GM12878 (cell line): ENCODE results near the gene GRIK3. TPM values are rescaled to one million over a fixed set of nuclear protein-coding genes. Genes with fewer than 3 reads are reported as not detected.

Experiments used
- ATAC-seq: fragments of 200-7000 bp; cut with Tn5 transposase; 3 replicates; pipeline ENCODE4 v1.9.1; 2020; ENCODE audit warnings: mild to moderate bottlenecking, moderate library complexity
- BruUV-seq: library from RNA; stranded (reverse); fragments of 400-500 nt; replicated peaks from 2 replicates; lab custom pipeline; 2021; lab: Mats Ljungman, UMichigan
- CTCF ChIA-PET: fragments of 300-600 bp; sonication (Branson Sonifier 250); formaldehyde crosslinking; extraction: SDS; loops from one replicate; lab custom pipeline; 2021; ENCODE audit warnings: inconsistent platforms; lab: Yijun Ruan, JAX
- POLR2A ChIA-PET: fragments of 350-600 bp; formaldehyde crosslinking; extraction: SDS; loops from one replicate; lab custom pipeline; 2021; ENCODE audit warnings: inconsistent platforms; lab: Charles Lee
- RAD21 ChIA-PET: fragments of 300-600 bp; sonication (Branson Sonifier 250); formaldehyde crosslinking; loops from one replicate; lab custom pipeline; 2023; ENCODE audit warnings: antibody characterized with exemption; ENCODE audit not compliant: unreplicated experiment; lab: Charles Lee
- SMC1A ChIA-PET: fragments of 300-600 bp; sonication (Branson Sonifier 250); formaldehyde crosslinking; loops from one replicate; lab custom pipeline; 2023; ENCODE audit not compliant: unreplicated experiment, uncharacterized antibody; lab: Charles Lee
- DNase-seq: peaks from one replicate; pipeline ENCODE4 v3.0.0-alpha.2; 2011; ENCODE audit warnings: low read depth, low spot score
- FAIRE-seq: peaks from 3 replicates; lab custom pipeline; 2011; peaks lifted over from hg19 to GRCh38; lab: Jason Lieb, UNC
- H2AFZ ChIP-seq: 2 replicates; pipeline ENCODE4 v1.6.0; 2011; ENCODE audit warnings: low read depth, low read length, control low read depth; ENCODE audit not compliant: control insufficient read depth
- H3K27ac ChIP-seq: 2 replicates; pipeline ENCODE4 v1.5.1; 2011; ENCODE audit warnings: control low read depth; ENCODE audit not compliant: control insufficient read depth, insufficient read depth
- H3K27me3 ChIP-seq, 2 experiments: replicated peaks in 1 of 2; 2 replicates each; pipeline versions ENCODE4 v1.6.0 to v1.6.1; 2011; ENCODE audit warnings: low read length in 1 of 2; ENCODE audit not compliant: control insufficient read depth in 2 of 2, insufficient read depth in 2 of 2
- H3K36me3 ChIP-seq, 2 experiments: 2 replicates each; pipeline ENCODE4 v1.5.1; 2011; ENCODE audit warnings: low read length in 1 of 2; ENCODE audit not compliant: control insufficient read depth in 2 of 2, insufficient read depth in 2 of 2
- H3K4me1 ChIP-seq: 2 replicates; pipeline ENCODE4 v1.6.1; 2011; ENCODE audit warnings: mild to moderate bottlenecking, low read length, moderate library complexity, mixed read lengths; ENCODE audit not compliant: control insufficient read depth, insufficient read depth
- H3K4me2 ChIP-seq: 2 replicates; pipeline ENCODE4 v1.6.0; 2011; ENCODE audit warnings: control low read depth; ENCODE audit not compliant: control insufficient read depth, insufficient read depth
- H3K4me3 ChIP-seq: fragments of 200-600 bp; sonication (generic); 2 replicates; pipeline ENCODE4 v1.5.1; 2016
- H3K79me2 ChIP-seq: 2 replicates; pipeline ENCODE4 v1.6.0; 2011; ENCODE audit warnings: low read length; ENCODE audit not compliant: control insufficient read depth, insufficient read depth
- H3K9ac ChIP-seq: 2 replicates; pipeline ENCODE4 v1.8.0; 2011; ENCODE audit warnings: low read length, control low read depth, mixed read lengths; ENCODE audit not compliant: control insufficient read depth, insufficient read depth
- H3K9me3 ChIP-seq: replicated peaks from 3 replicates; pipeline ENCODE4 v1.5.1; 2011; ENCODE audit warnings: mild to moderate bottlenecking, low read length; ENCODE audit not compliant: control insufficient read depth, insufficient read depth
- H4K20me1 ChIP-seq: 2 replicates; pipeline ENCODE4 v1.6.0; 2011; ENCODE audit not compliant: control insufficient read depth, insufficient read depth
- CHD1 ChIP-seq: IDR thresholded peaks from 2 replicates; pipeline ENCODE4 v1.6.1; 2012; ENCODE audit warnings: low read depth, low read length, improper control_type of control experiment
- CHD2 ChIP-seq: IDR thresholded peaks from 2 replicates; pipeline ENCODE4 v1.6.1; 2011; ENCODE audit warnings: low read depth, low read length, improper control_type of control experiment, borderline replicate concordance
- FOS ChIP-seq: IDR thresholded peaks from 3 replicates; pipeline ENCODE4 v1.6.1; 2011; ENCODE audit warnings: borderline replicate concordance; ENCODE audit not compliant: insufficient read length; ENCODE audit errors: extremely low read depth
- HDGF ChIP-seq: fragments of 450-650 bp; IDR thresholded peaks from 2 replicates; pipeline ENCODE4 v1.6.1; 2016; ENCODE audit warnings: antibody characterized with exemption
- POU2F2 ChIP-seq: IDR thresholded peaks from 3 replicates; pipeline ENCODE4 v1.6.1; 2011; ENCODE audit warnings: low read depth, mild to moderate bottlenecking, low read length, borderline replicate concordance
- SMC3 ChIP-seq: IDR thresholded peaks from 2 replicates; pipeline ENCODE4 v1.6.1; 2011; ENCODE audit warnings: low read length, improper control_type of control experiment, borderline replicate concordance
- SP1 ChIP-seq: IDR thresholded peaks from one replicate; pipeline ENCODE4 v1.6.1; 2011; ENCODE audit warnings: low read depth, low read length
- TAF1 ChIP-seq: IDR thresholded peaks from 2 replicates; pipeline ENCODE4 v1.6.1; 2011; ENCODE audit warnings: mild to moderate bottlenecking, low read depth, low read length, borderline replicate concordance
- WGBS: methylation state at CpG from one replicate; pipeline ENCODE4 v1.1.6; 2016; ENCODE audit warnings: low lambda C conversion rate; ENCODE audit not compliant: insufficient replicate concordance, insufficient coverage; ENCODE audit errors: missing lambda C conversion rate; 5-methylcytosine and 5-hydroxymethylcytosine counted together
- in situ Hi-C: fragments of 300-500 bp; cut with MboI; formaldehyde crosslinking; loops from 9 replicates; pipeline ENCODE4 v1.14.3; 2018; ENCODE audit warnings: mixed read lengths
- intact Hi-C: fragments of 100-400 bp; cut with micrococcal nuclease; formaldehyde crosslinking; loops from one replicate; pipeline ENCODE4 v1.14.2; 2022; ENCODE audit not compliant: unreplicated experiment
- polyA plus RNA-seq, 11 experiments: library from polyadenylated mRNA; depleted of rRNA in 4 of 11; unstranded in 6 of 11; stranded (reverse) in 5 of 11; fragments of >200 nt; fragmentation: Nextera tagmentation in 4 of 11; fragmentation: Illumina TruSeq in 1 of 11; extraction: Ambion mirVana in 4 of 11; extraction: Trizol in 1 of 11; gene quantifications; 1 replicate in 1 of 11; 2 replicates in 10 of 11; pipeline versions ENCODE4 v1.2.1 to v1.2.3, GENCODE V29; 2011 to 2016; ENCODE audit warnings: inconsistent platforms in 2 of 11, missing spikeins in 2 of 11, low read depth in 1 of 11
- total RNA-seq, 4 experiments: library from RNA; depleted of rRNA in 3 of 4; stranded (reverse); fragments of >200 nt in 3 of 4; fragmentation: Illumina TruSeq in 1 of 4; extraction: Trizol in 1 of 4; gene quantifications; 2 replicates each; pipeline versions ENCODE4 v1.2.1 to v1.2.3, GENCODE V29; 2013 to 2021
- TF ChIP-seq, protein P1 (sequence below): fragments of 450-650 bp; IDR thresholded peaks from 2 replicates; pipeline ENCODE4 v1.6.1; 2017; ENCODE audit warnings: mild to moderate bottlenecking, low read depth, inconsistent platforms; ENCODE audit not compliant: poor library complexity, severe bottlenecking
- TF ChIP-seq, protein P2 (sequence below): IDR thresholded peaks from 2 replicates; pipeline ENCODE4 v1.6.1; 2012; ENCODE audit warnings: low read depth, low read length, improper control_type of control experiment
- TF ChIP-seq, protein P3 (sequence below): fragments of 450-650 bp; IDR thresholded peaks from 2 replicates; pipeline ENCODE4 v1.6.1; 2018; ENCODE audit warnings: borderline replicate concordance, mild to moderate bottlenecking; ENCODE audit not compliant: partially characterized antibody
- TF ChIP-seq, protein P4 (sequence below): fragments of 450-650 bp; IDR thresholded peaks from 2 replicates; pipeline ENCODE4 v1.6.1; 2017; ENCODE audit warnings: low read depth, mild to moderate bottlenecking, moderate library complexity
- TF ChIP-seq, protein P5 (sequence below): IDR thresholded peaks from 2 replicates; pipeline ENCODE4 v1.6.1; 2011; ENCODE audit warnings: low read depth, low read length, improper control_type of control experiment, borderline replicate concordance

GRIK3 gene
- total and polyA plus RNA-seq, 10 of the 15 experiments (the other 5 are each of a cell fraction or from before 2014, with no cell fraction given), result not detected

DNA sequence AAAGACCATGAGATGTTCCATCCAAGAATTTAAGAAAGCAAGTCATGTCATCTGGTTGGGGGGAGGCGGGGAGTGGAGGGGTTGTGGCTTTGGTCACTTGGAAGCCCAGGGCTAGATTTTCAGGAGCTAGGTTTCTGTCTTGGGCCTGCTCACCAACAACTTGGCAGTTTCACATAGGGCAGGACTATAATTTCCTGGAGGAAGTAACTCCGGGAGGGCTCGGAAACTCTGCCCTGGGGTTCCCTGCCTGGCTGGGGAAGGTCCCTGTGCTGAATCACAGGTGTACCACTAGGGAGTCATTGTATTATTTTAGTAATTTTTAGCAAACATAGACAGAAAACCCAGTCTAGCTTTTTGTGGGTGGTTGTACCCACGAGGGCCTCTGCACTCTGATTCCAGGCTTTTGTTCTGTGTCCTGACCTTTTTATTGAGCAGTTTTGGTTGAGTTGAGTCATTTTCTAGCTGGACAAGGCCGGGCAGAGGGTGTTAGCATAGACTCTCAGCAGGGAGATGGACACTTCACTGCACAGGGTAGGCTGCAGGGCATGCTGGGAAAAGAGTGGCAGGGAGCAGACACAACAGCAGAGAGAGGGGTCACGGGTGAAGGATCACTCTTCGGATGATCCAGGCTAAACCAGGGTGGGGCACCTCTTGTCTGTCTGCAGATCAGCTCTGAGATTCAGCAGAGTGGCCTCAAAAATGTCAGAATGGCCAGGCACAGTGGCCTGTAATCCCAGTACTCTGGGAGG is 144.7 kb downstream of the GRIK3 start:
- 28% methylated on average over 7 of the region's 7 CpGs for WGBS
- no peaks in the 10 kb centered on the region; a peak in 1 of 4 replicates for H3K27me3 ChIP-seq
- no peaks in the 10 kb centered on the region for H3K79me2 ChIP-seq
- in situ Hi-C loops, result no loop called here
- intact Hi-C loops, result no loop called here
- DNase-seq, result no peak
- no peak for ATAC-seq
- no peaks in the 10 kb centered on the region for H3K36me3 ChIP-seq
- ChIA-PET RAD21 (no interaction called here), CTCF (no interaction called here), SMC1A (no interaction called here), POLR2A (no interaction called here)
- no peak overlapping the region for H3K9ac ChIP-seq
- H3K4me1 ChIP-seq, result no peaks in the 10 kb centered on the region
- H3K4me3 ChIP-seq, result no peak overlapping the region
- no peak for FAIRE-seq
- H3K4me2 ChIP-seq, result no peak overlapping the region
- H3K9me3 ChIP-seq, result no peaks in the 10 kb centered on the region
- H4K20me1 ChIP-seq, result no peaks in the 10 kb centered on the region
- H3K27ac ChIP-seq, result no peak overlapping the region
- no peak overlapping the region for H2AFZ ChIP-seq
- BruUV-seq, result no TSS peak
- TF ChIP-seq, protein P1, sequence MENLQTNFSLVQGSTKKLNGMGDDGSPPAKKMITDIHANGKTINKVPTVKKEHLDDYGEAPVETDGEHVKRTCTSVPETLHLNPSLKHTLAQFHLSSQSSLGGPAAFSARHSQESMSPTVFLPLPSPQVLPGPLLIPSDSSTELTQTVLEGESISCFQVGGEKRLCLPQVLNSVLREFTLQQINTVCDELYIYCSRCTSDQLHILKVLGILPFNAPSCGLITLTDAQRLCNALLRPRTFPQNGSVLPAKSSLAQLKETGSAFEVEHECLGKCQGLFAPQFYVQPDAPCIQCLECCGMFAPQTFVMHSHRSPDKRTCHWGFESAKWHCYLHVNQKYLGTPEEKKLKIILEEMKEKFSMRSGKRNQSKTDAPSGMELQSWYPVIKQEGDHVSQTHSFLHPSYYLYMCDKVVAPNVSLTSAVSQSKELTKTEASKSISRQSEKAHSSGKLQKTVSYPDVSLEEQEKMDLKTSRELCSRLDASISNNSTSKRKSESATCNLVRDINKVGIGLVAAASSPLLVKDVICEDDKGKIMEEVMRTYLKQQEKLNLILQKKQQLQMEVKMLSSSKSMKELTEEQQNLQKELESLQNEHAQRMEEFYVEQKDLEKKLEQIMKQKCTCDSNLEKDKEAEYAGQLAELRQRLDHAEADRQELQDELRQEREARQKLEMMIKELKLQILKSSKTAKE, result no peak
- TF ChIP-seq CHD1 (no peak), SMC3 (no peak), POU2F2 (no peak), FOS (no peak), HDGF (no peak), TAF1 (no peak), CHD2 (no peak), SP1 (no peak)
- TF ChIP-seq, protein P2, sequence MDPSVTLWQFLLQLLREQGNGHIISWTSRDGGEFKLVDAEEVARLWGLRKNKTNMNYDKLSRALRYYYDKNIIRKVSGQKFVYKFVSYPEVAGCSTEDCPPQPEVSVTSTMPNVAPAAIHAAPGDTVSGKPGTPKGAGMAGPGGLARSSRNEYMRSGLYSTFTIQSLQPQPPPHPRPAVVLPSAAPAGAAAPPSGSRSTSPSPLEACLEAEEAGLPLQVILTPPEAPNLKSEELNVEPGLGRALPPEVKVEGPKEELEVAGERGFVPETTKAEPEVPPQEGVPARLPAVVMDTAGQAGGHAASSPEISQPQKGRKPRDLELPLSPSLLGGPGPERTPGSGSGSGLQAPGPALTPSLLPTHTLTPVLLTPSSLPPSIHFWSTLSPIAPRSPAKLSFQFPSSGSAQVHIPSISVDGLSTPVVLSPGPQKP, result no peak
- TF ChIP-seq, protein P3, sequence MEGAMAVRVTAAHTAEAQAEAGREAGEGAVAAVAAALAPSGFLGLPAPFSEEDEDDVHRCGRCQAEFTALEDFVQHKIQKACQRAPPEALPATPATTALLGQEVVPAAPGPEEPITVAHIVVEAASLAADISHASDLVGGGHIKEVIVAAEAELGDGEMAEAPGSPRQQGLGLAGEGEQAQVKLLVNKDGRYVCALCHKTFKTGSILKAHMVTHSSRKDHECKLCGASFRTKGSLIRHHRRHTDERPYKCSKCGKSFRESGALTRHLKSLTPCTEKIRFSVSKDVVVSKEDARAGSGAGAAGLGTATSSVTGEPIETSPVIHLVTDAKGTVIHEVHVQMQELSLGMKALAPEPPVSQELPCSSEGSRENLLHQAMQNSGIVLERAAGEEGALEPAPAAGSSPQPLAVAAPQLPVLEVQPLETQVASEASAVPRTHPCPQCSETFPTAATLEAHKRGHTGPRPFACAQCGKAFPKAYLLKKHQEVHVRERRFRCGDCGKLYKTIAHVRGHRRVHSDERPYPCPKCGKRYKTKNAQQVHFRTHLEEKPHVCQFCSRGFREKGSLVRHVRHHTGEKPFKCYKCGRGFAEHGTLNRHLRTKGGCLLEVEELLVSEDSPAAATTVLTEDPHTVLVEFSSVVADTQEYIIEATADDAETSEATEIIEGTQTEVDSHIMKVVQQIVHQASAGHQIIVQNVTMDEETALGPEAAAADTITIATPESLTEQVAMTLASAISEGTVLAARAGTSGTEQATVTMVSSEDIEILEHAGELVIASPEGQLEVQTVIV, result no peak
- TF ChIP-seq, protein P4, sequence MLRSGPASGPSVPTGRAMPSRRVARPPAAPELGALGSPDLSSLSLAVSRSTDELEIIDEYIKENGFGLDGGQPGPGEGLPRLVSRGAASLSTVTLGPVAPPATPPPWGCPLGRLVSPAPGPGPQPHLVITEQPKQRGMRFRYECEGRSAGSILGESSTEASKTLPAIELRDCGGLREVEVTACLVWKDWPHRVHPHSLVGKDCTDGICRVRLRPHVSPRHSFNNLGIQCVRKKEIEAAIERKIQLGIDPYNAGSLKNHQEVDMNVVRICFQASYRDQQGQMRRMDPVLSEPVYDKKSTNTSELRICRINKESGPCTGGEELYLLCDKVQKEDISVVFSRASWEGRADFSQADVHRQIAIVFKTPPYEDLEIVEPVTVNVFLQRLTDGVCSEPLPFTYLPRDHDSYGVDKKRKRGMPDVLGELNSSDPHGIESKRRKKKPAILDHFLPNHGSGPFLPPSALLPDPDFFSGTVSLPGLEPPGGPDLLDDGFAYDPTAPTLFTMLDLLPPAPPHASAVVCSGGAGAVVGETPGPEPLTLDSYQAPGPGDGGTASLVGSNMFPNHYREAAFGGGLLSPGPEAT, result no peak
- TF ChIP-seq, protein P5, sequence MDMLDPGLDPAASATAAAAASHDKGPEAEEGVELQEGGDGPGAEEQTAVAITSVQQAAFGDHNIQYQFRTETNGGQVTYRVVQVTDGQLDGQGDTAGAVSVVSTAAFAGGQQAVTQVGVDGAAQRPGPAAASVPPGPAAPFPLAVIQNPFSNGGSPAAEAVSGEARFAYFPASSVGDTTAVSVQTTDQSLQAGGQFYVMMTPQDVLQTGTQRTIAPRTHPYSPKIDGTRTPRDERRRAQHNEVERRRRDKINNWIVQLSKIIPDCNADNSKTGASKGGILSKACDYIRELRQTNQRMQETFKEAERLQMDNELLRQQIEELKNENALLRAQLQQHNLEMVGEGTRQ, result no peak
